DND-41 (cell line): Measurements from ENCODE around the gene TMUB2.

Source experiments
- EZH2 ChIP-seq: IDR thresholded peaks from 3 replicates; pipeline ENCODE4 v1.6.1; 2012; ENCODE audit warnings: borderline replicate concordance, low read depth, mild to moderate bottlenecking, moderate library complexity, low read length, inconsistent platforms; ENCODE audit not compliant: severe bottlenecking
- TF ChIP-seq, protein P1 (sequence below): IDR thresholded peaks from 2 replicates; pipeline ENCODE4 v1.5.1; 2012; ENCODE audit warnings: borderline replicate concordance, low read length, moderate library complexity, mild to moderate bottlenecking; ENCODE audit not compliant: poor library complexity, severe bottlenecking; ENCODE audit errors: extremely low read depth

- TF ChIP-seq EZH2: no peak
- TF ChIP-seq, protein P1, sequence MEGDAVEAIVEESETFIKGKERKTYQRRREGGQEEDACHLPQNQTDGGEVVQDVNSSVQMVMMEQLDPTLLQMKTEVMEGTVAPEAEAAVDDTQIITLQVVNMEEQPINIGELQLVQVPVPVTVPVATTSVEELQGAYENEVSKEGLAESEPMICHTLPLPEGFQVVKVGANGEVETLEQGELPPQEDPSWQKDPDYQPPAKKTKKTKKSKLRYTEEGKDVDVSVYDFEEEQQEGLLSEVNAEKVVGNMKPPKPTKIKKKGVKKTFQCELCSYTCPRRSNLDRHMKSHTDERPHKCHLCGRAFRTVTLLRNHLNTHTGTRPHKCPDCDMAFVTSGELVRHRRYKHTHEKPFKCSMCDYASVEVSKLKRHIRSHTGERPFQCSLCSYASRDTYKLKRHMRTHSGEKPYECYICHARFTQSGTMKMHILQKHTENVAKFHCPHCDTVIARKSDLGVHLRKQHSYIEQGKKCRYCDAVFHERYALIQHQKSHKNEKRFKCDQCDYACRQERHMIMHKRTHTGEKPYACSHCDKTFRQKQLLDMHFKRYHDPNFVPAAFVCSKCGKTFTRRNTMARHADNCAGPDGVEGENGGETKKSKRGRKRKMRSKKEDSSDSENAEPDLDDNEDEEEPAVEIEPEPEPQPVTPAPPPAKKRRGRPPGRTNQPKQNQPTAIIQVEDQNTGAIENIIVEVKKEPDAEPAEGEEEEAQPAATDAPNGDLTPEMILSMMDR: no peak
Measured at GRCh38 chr17:44233582-44233981, 46.8 kb downstream of the TMUB2 start.
